NK-92 treated with Interleukin-12 subunit alpha and Interleukin-12 subunit beta, amount 100 ng/mL, for 24 hours (cell line): Measurements from ENCODE around the gene KIF25.

Experiments
- DNase-seq: peaks from one replicate; lab custom pipeline; 2025; lab: John Stamatoyannopoulos, UW

Gene KIF25

GRCh38 chr6:168050881-168051586, 53.6 kb downstream of the KIF25 start:
- DNase-seq = no peak

GRCh38 chr6:168051648-168052047, 54.2 kb downstream of the KIF25 start:
- no peak for DNase-seq

- DNase-seq = no peak
Measured at GRCh38 chr6:168052291-168052891, 54.9 kb downstream of the KIF25 start.

- DNase-seq = no peak
Measured at GRCh38 chr6:168053086-168053956, 55.9 kb downstream of the KIF25 start.

- no peak for DNase-seq
Measured at GRCh38 chr6:168053957-168054471, 56.5 kb downstream of the KIF25 start.

GRCh38 chr6:168054765-168055560, 57.5 kb downstream of the KIF25 start:
- no peak for DNase-seq

- DNase-seq = no peak
Measured at GRCh38 chr6:168055696-168056489, 58.4 kb downstream of the KIF25 start.

GRCh38 chr6:168056892-168057527, 59.5 kb downstream of the KIF25 start:
- no peak for DNase-seq

GRCh38 chr6:168057836-168058235, 60.4 kb downstream of the KIF25 start:
- DNase-seq = no peak

- DNase-seq = no peak
Measured at GRCh38 chr6:168058691-168059551, 61.5 kb downstream of the KIF25 start.

- DNase-seq = no peak
Measured at GRCh38 chr6:168060521-168060931, 63.1 kb downstream of the KIF25 start.

- no peak for DNase-seq
Measured at GRCh38 chr6:168061269-168062210, 64.1 kb downstream of the KIF25 start.

- no peak for DNase-seq
Measured at GRCh38 chr6:168062346-168063289, 65.1 kb downstream of the KIF25 start.

- no peak for DNase-seq
Measured at GRCh38 chr6:168063431-168063830, 66.0 kb downstream of the KIF25 start.

- DNase-seq = no peak
Measured at GRCh38 chr6:168064226-168064807, 66.8 kb downstream of the KIF25 start.

GRCh38 chr6:168067081-168067759, 69.7 kb downstream of the KIF25 start:
- DNase-seq = no peak
